ENCODE data around the gene STX16. TPM values are rescaled to one million over a fixed set of nuclear protein-coding genes. Genes with fewer than 3 reads are reported as not detected.

Gene STX16
- total RNA-seq, 1 donor from 2014 or later: 56.8 TPM

GRCh38 chr20:58698741-58699622, 47.9 kb downstream of the STX16 start:
- DNase-seq: peak; percentile 81

DNA sequence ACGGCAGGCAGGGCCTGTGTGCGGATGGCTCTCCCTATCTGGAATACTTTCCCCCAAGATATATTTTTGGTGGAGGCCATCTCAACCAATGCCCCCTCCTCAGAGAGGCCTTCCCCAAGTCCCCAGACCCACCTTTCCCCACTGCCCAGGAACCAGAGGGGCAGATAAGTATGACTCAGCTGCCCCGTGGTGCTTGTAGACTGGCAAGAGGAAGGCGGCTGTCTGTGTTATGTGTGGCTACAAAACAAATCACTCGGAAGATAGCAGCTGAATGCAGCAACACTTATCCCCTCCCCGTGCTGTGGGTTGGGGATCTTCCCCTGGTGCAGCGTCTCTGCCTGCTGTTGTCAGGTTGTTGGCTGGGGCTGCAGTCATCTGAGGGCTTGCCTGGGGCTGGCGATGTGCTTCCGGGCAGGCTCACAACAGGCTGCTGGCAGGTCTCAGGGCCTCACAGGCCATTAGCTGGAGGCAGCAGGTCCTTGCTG, 48.6 kb downstream of the STX16 start:
- no peak for DNase-seq

GRCh38 chr20:58700121-58700821, 49.2 kb downstream of the STX16 start:
- peak; percentile 44 for DNase-seq

- DNase-seq: no peak
Observed at GRCh38 chr20:58700823-58701222, 49.7 kb downstream of the STX16 start.

DNA sequence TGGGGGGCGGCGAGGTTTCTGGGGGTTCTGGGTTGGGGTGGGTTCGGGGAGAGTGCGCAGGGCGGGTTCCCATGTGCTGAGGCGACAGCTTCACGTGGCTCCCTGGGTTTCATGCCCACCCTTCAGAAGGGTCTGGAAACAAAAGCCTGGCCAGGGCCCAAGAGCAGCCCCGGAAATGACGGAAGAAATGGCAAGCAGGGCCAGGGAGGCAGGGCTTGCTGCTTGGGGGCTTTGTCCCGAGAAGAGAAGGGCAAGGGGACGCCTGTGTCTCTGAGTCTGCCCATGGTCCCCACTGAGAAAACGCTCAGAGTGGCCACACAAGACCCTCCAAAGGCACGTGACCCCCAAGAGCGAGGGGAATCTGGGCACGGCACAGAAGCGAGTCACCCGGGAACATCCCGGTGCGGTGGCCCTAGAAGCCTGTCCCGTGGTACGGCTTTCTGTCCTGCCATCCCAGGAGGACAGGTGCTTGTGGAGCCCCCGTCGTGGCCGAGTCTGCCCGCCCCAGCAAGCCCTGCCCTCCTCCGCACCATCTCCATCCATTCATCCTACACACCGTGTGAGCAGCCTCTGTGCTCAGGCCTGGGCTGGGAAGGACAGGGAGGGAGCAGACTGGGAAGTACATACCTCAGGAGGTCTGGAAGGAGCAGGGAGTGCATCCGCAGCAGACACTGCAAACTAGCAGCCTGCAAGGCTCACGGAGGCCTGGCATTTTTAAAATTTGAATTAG, 50.5 kb downstream of the STX16 start:
- DNase-seq: no peak

DNA sequence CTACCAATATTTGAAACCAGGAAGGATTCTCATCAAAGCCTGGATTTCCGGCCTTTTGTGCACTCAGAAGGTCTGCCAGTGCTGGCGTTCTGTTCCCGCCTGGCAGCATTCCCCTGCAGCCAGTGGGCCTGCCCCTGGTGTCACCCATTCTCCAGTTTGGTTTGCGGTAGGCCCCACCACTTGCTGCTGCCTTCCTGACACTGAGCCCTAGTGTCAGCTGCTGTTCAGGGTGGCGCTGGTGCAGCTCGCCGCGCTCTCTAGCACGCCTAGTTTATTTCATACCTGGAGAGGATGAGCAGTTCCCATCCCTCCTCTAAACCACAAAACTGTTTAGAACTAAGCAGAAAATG, 51.1 kb downstream of the STX16 start:
- DNase-seq: no peak

- no peak for DNase-seq
Observed at GRCh38 chr20:58702859-58703648, 52.0 kb downstream of the STX16 start.

DNA sequence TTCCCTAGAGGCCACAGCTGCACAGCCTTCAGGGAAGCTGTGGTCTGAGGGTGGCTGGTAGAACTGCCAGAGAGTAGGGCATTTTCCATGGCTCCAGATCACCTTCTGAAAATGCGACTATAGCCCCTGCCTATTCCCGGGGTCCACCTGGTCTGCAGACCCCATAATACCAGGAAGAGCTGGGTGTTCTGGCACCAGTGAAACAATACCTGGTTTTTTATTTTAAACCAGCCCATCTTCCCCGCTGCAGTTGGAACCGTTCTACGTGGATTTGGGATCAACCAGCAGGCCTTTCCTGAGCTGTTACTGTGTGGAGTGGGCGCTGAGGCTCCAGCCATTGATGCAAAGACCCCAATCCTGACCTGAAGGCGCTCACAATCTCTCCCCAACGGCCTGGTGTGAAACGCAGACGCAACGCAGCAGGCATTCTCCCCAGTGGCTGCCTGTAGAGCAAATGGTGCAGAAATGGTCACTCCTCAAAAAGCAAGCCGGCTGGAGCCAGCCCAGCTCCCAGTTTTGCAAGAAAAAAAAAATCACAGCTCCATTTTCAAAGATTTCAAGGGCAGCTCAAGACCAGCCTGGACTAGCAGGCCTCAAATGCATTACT, 52.8 kb downstream of the STX16 start:
- DNase-seq: no peak

GRCh38 chr20:58705208-58705926, 54.3 kb downstream of the STX16 start:
- peak; percentile 71 for DNase-seq

GRCh38 chr20:58706150-58706892, 55.2 kb downstream of the STX16 start:
- DNase-seq: no peak

DNA sequence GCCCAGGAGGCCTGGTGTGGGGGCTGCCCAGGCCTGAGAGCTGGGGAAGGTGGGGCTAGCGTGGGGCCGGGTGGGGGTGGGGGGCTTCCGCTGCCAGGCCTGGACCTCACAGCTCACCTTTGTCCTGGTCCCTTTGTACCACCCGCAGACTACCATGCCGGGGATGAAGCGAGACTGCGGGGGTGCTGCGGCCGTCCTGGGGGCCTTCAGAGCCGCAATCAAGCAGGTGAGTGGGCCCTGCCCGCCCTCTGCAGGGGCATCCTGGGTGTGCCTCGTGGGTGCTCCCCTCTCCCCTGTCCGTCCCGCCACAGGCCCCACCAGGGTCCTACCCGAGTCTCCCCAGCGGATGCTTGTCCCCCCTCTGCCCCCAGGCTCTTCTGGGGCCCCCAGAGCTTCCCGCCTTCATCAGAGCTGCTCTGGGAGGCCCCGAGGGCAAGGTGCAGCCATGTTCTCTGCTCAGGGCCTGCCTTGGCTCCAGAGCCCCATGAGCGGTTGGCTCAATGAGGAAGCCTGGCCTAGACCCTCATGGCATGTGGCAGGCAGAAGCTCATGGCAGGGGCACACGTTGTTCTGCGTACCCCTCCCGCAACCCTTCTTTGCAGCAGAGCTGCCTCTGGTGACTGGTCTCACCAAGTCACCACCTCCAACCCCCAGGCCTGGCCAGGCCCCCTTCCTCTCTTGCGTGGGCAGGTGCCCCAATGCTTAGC, 56.0 kb downstream of the STX16 start:
- DNase-seq: no peak

DNA sequence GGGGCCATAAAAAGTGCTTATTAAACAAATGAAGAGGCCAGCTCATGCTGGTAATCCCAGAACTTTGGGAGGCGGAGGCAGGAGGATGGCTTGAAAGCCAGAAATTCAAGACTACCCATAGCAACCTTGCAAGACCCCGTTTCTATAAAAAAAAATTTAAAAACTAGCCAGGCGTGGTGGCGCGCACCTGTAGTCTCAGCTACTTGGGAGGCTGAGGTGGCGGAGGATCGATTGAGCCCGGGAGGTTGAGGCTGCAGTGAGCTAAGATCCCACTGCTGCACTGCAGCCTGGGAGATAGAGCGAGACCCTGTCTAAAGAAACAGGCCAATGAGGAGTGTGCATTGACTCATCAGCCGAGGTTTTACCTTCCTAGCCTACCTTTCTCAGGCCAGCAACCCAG, 56.7 kb downstream of the STX16 start:
- DNase-seq: no peak

DNA sequence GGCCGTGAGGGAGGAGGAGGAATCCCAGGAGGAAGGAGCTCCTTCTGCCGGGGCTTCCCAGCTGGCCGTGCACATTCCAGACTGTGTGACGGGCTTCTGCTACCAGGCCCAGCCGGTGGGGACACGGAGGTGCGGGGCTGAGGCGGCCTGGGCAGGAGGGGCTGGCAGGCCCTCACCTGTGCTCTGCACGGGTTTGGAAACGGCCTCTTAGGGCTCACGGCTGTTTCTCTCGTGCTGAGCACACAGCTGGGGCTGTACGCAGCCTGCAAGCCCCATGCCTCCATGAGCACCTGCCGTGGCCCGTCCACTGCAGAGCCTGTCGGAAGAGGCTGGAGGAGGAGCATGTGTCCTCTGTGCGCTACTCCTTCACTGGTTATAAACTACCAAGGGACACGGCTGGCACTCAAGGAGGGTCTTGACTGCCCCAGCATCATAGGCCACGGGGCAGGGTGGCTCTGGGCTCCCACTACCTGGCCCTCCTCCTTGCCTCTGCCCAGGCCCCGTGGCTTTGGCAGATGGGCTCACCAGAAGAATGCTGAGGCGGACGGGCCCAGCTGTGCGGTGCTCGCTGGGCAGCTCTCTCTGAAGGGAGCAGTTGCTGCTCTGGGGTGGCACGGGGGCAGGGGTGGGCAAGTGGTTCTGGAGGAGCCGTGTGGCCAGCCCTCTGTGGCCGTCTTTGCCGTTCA, 57.3 kb downstream of the STX16 start:
- no peak for DNase-seq

GRCh38 chr20:58709013-58709702, 58.1 kb downstream of the STX16 start:
- no peak for DNase-seq

DNA sequence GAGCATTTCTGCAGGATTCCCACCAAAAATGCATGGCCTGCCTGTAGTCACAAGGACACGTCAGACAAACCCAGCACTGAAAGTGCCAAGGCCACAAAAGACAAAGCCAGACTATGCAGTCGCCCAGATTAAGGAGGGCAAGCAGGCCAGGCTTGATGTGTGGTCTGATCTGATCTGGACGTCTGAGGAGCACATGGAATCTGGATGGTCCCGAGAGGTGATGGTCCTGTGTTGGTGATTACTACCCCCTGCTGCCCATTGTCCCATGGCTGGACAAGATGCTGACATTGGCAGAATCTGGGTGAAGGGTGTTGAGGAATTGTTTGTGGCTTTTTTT, 58.6 kb downstream of the STX16 start:
- no peak for DNase-seq

DNA sequence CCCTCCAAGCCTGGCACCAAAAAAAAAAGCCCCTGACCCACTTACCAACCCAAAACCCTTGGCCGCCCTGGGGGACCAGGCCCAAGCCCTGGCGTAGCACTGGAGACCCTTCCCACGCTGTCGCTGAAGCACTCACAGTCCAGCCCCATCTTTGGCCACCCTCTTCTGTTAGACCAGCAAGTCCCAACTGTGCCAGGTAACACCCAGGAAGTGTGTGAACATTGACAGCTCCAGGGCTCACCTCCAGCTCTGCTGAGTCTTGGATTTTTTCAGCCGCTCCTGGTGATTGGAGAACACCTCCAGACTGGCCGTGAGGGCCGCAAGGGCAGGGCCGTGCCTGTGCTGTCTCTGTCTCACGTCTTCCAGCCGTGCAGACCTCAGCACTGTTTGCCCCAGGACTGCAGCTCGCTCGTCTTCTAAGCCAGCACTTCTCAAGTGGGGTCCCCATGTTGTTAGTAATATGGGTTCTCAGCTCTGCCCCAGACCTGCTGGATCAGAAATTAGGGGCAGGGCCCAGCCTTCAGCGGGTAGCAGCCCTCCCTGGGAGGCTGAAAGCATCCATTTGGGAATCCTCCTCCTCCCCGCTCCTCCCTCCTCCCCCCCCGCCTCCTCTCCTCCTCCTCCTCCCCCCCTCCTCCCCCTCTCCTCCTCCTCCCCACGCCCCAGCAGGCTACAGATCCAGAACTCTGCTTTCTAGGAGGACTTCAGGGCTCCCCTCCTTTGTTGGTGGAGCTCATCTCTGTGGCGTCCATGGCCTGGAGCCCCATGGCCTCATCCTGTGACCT, 59.6 kb downstream of the STX16 start:
- no peak for DNase-seq

- no peak for DNase-seq
Observed at GRCh38 chr20:58711266-58712051, 60.4 kb downstream of the STX16 start.
